ENCODE measurements around the gene TBC1D22B.
"Not testable (repeated sequence)": the region's sequence is repeated elsewhere in the genome, so short reads cannot be mapped to it uniquely, and the experiment has no call there.

TBC1D22B gene

GRCh38 chr6:37283671-37284151 is 26.1 kb downstream of the TBC1D22B start:
- Histone ChIP-seq H3K36me3 (ENCODE audit: control insufficient read depth in 2 of 2, insufficient read depth in 2 of 2, low read length in 2 of 2) (peaks cover 44 to 49% of the 10 kb centered on the region in 2 donors), H3K27ac (ENCODE audit: low read depth in 2 of 2, low read length in 2 of 2) (no peak overlapping the region), H3K4me3 (ENCODE audit: low read length in 2 of 2) (no peak overlapping the region), H3K9ac (ENCODE audit: low read depth in 1 of 2, low read length in 2 of 2) (no peak overlapping the region), H3K27me3 (ENCODE audit: control insufficient read depth in 2 of 2, insufficient read depth in 2 of 2, low read length in 2 of 2) (no peaks in the 10 kb centered on the region), H3K9me3 (ENCODE audit: control insufficient read depth in 2 of 2, low read length in 2 of 2) (no peaks in the 10 kb centered on the region), H3K4me1 (ENCODE audit: control insufficient read depth in 2 of 2, insufficient read depth in 2 of 2, low read length in 2 of 2) (peaks cover 0 to 2% of the 10 kb centered on the region in 2 donors)

- peaks cover 44 to 46% of the 10 kb centered on the region in 2 donors for H3K36me3 ChIP-seq (ENCODE audit: control insufficient read depth in 2 of 2, insufficient read depth in 2 of 2, low read length in 2 of 2)
- H3K27ac ChIP-seq (ENCODE audit: low read depth in 2 of 2, low read length in 2 of 2), result no peak overlapping the region
Measured at GRCh38 chr6:37284781-37285180, 27.2 kb downstream of the TBC1D22B start.

GRCh38 chr6:37285861-37286311 is 28.3 kb downstream of the TBC1D22B start:
- no peaks in the 10 kb centered on the region for H3K27me3 ChIP-seq (ENCODE audit: control insufficient read depth in 2 of 2, insufficient read depth in 2 of 2, low read length in 2 of 2)
- no peaks in the 10 kb centered on the region for H3K9me3 ChIP-seq (ENCODE audit: control insufficient read depth in 2 of 2, low read length in 2 of 2)
- H3K9ac ChIP-seq (ENCODE audit: low read depth in 1 of 2, low read length in 2 of 2), result no peak overlapping the region
- no peak overlapping the region for H3K4me3 ChIP-seq (ENCODE audit: low read length in 2 of 2)
- peaks cover 44 to 46% of the 10 kb centered on the region in 2 donors for H3K36me3 ChIP-seq (ENCODE audit: control insufficient read depth in 2 of 2, insufficient read depth in 2 of 2, low read length in 2 of 2)
- peaks cover 0 to 2% of the 10 kb centered on the region in 2 donors for H3K4me1 ChIP-seq (ENCODE audit: control insufficient read depth in 2 of 2, insufficient read depth in 2 of 2, low read length in 2 of 2)
- no peak overlapping the region for H3K27ac ChIP-seq (ENCODE audit: low read depth in 2 of 2, low read length in 2 of 2)

More at GRCh38 chr6:37284781-37285180, 27.2 kb downstream of the TBC1D22B start:
- no peaks in the 10 kb centered on the region for H3K9me3 ChIP-seq (ENCODE audit: control insufficient read depth in 2 of 2, low read length in 2 of 2)
- peaks cover 0 to 2% of the 10 kb centered on the region in 2 donors for H3K4me1 ChIP-seq (ENCODE audit: control insufficient read depth in 2 of 2, insufficient read depth in 2 of 2, low read length in 2 of 2)
- H3K4me3 ChIP-seq (ENCODE audit: low read length in 2 of 2), result no peak overlapping the region
- H3K27me3 ChIP-seq (ENCODE audit: control insufficient read depth in 2 of 2, insufficient read depth in 2 of 2, low read length in 2 of 2), result no peaks in the 10 kb centered on the region
- H3K9ac ChIP-seq (ENCODE audit: low read depth in 1 of 2, low read length in 2 of 2), result no peak overlapping the region

- H3K27ac ChIP-seq (ENCODE audit: low read depth in 2 of 2, low read length in 2 of 2), result no peak overlapping the region
- H3K4me3 ChIP-seq (ENCODE audit: low read length in 2 of 2), result no peak overlapping the region
- H3K9me3 ChIP-seq (ENCODE audit: control insufficient read depth in 2 of 2, low read length in 2 of 2), result no peaks in the 10 kb centered on the region
- peaks cover 47 to 51% of the 10 kb centered on the region in 2 donors for H3K36me3 ChIP-seq (ENCODE audit: control insufficient read depth in 2 of 2, insufficient read depth in 2 of 2, low read length in 2 of 2)
- no peaks in the 10 kb centered on the region for H3K27me3 ChIP-seq (ENCODE audit: control insufficient read depth in 2 of 2, insufficient read depth in 2 of 2, low read length in 2 of 2)
- no peak overlapping the region for H3K9ac ChIP-seq (ENCODE audit: low read depth in 1 of 2, low read length in 2 of 2)
- H3K4me1 ChIP-seq (ENCODE audit: control insufficient read depth in 2 of 2, insufficient read depth in 2 of 2, low read length in 2 of 2), result peaks cover 0 to 2% of the 10 kb centered on the region in 2 donors
Measured at GRCh38 chr6:37287519-37288157, 30.1 kb downstream of the TBC1D22B start.

- Histone ChIP-seq H3K27ac (ENCODE audit: low read depth in 2 of 2, low read length in 2 of 2) (no peak overlapping the region), H3K9me3 (ENCODE audit: control insufficient read depth in 2 of 2, low read length in 2 of 2) (no peaks in the 10 kb centered on the region), H3K4me3 (ENCODE audit: low read length in 2 of 2) (no peak overlapping the region), H3K4me1 (ENCODE audit: control insufficient read depth in 2 of 2, insufficient read depth in 2 of 2, low read length in 2 of 2) (no peaks in the 10 kb centered on the region), H3K27me3 (ENCODE audit: control insufficient read depth in 2 of 2, insufficient read depth in 2 of 2, low read length in 2 of 2) (no peaks in the 10 kb centered on the region), H3K36me3 (ENCODE audit: control insufficient read depth in 2 of 2, insufficient read depth in 2 of 2, low read length in 2 of 2) (peaks cover 42 to 46% of the 10 kb centered on the region in 2 donors), H3K9ac (ENCODE audit: low read depth in 1 of 2, low read length in 2 of 2) (no peak overlapping the region)
Measured at GRCh38 chr6:37288247-37288646, 30.7 kb downstream of the TBC1D22B start.

- Histone ChIP-seq H3K4me1 (ENCODE audit: control insufficient read depth in 2 of 2, insufficient read depth in 2 of 2, low read length in 2 of 2) (no peaks in the 10 kb centered on the region), H3K9me3 (ENCODE audit: control insufficient read depth in 2 of 2, low read length in 2 of 2) (no peaks in the 10 kb centered on the region), H3K4me3 (ENCODE audit: low read length in 2 of 2) (no peak overlapping the region), H3K27me3 (ENCODE audit: control insufficient read depth in 2 of 2, insufficient read depth in 2 of 2, low read length in 2 of 2) (no peaks in the 10 kb centered on the region), H3K9ac (ENCODE audit: low read depth in 1 of 2, low read length in 2 of 2) (no peak overlapping the region), H3K27ac (ENCODE audit: low read depth in 2 of 2, low read length in 2 of 2) (no peak overlapping the region), H3K36me3 (ENCODE audit: control insufficient read depth in 2 of 2, insufficient read depth in 2 of 2, low read length in 2 of 2) (peaks cover 38 to 40% of the 10 kb centered on the region in 2 donors)
Measured at GRCh38 chr6:37289931-37290330, 32.4 kb downstream of the TBC1D22B start.

- H3K36me3 ChIP-seq (ENCODE audit: control insufficient read depth in 2 of 2, insufficient read depth in 2 of 2, low read length in 2 of 2), result peaks cover 31 to 43% of the 10 kb centered on the region in 2 donors
- H3K4me3 ChIP-seq (ENCODE audit: low read length in 2 of 2), result no peak overlapping the region
Measured at GRCh38 chr6:37293426-37293825, 35.9 kb downstream of the TBC1D22B start.

GRCh38 chr6:37297637-37298036 is 40.1 kb downstream of the TBC1D22B start:
- H3K27me3 ChIP-seq (ENCODE audit: control insufficient read depth in 2 of 2, insufficient read depth in 2 of 2, low read length in 2 of 2); H3K4me3 ChIP-seq (ENCODE audit: low read length in 2 of 2); H3K4me1 ChIP-seq (ENCODE audit: control insufficient read depth in 2 of 2, insufficient read depth in 2 of 2, low read length in 2 of 2); H3K9me3 ChIP-seq (ENCODE audit: control insufficient read depth in 2 of 2, low read length in 2 of 2); H3K9ac ChIP-seq (ENCODE audit: low read depth in 1 of 2, low read length in 2 of 2); H3K27ac ChIP-seq (ENCODE audit: low read depth in 2 of 2, low read length in 2 of 2): not testable (repeated sequence)
- H3K36me3 ChIP-seq (ENCODE audit: control insufficient read depth in 2 of 2, insufficient read depth in 2 of 2, low read length in 2 of 2), result peaks cover 24 to 32% of the 10 kb centered on the region in 2 donors

More at GRCh38 chr6:37293426-37293825, 35.9 kb downstream of the TBC1D22B start:
- Histone ChIP-seq H3K9ac (ENCODE audit: low read depth in 1 of 2, low read length in 2 of 2) (no peak overlapping the region), H3K27me3 (ENCODE audit: control insufficient read depth in 2 of 2, insufficient read depth in 2 of 2, low read length in 2 of 2) (no peaks in the 10 kb centered on the region), H3K9me3 (ENCODE audit: control insufficient read depth in 2 of 2, low read length in 2 of 2) (no peaks in the 10 kb centered on the region), H3K27ac (ENCODE audit: low read depth in 2 of 2, low read length in 2 of 2) (no peak overlapping the region), H3K4me1 (ENCODE audit: control insufficient read depth in 2 of 2, insufficient read depth in 2 of 2, low read length in 2 of 2) (no peaks in the 10 kb centered on the region)

- H3K36me3 ChIP-seq (ENCODE audit: control insufficient read depth in 2 of 2, insufficient read depth in 2 of 2, low read length in 2 of 2), result peaks cover 21 to 35% of the 10 kb centered on the region in 2 donors
- H3K27ac ChIP-seq (ENCODE audit: low read depth in 2 of 2, low read length in 2 of 2), result no peak overlapping the region
- H3K27me3 ChIP-seq (ENCODE audit: control insufficient read depth in 2 of 2, insufficient read depth in 2 of 2, low read length in 2 of 2), result no peaks in the 10 kb centered on the region
- no peak overlapping the region for H3K9ac ChIP-seq (ENCODE audit: low read depth in 1 of 2, low read length in 2 of 2)
- no peaks in the 10 kb centered on the region for H3K9me3 ChIP-seq (ENCODE audit: control insufficient read depth in 2 of 2, low read length in 2 of 2)
- H3K4me3 ChIP-seq (ENCODE audit: low read length in 2 of 2), result no peak overlapping the region
- no peaks in the 10 kb centered on the region for H3K4me1 ChIP-seq (ENCODE audit: control insufficient read depth in 2 of 2, insufficient read depth in 2 of 2, low read length in 2 of 2)
Measured at GRCh38 chr6:37298958-37299357, 41.4 kb downstream of the TBC1D22B start.

- peaks cover 22 to 34% of the 10 kb centered on the region in 2 donors for H3K36me3 ChIP-seq (ENCODE audit: control insufficient read depth in 2 of 2, insufficient read depth in 2 of 2, low read length in 2 of 2)
Measured at GRCh38 chr6:37299990-37300389, 42.4 kb downstream of the TBC1D22B start.

More at GRCh38 chr6:37299990-37300389, 42.4 kb downstream of the TBC1D22B start:
- no peaks in the 10 kb centered on the region for H3K9me3 ChIP-seq (ENCODE audit: control insufficient read depth in 2 of 2, low read length in 2 of 2)
- H3K9ac ChIP-seq (ENCODE audit: low read depth in 1 of 2, low read length in 2 of 2), result no peak overlapping the region
- no peak overlapping the region for H3K4me3 ChIP-seq (ENCODE audit: low read length in 2 of 2)
- no peaks in the 10 kb centered on the region for H3K4me1 ChIP-seq (ENCODE audit: control insufficient read depth in 2 of 2, insufficient read depth in 2 of 2, low read length in 2 of 2)
- no peak overlapping the region for H3K27ac ChIP-seq (ENCODE audit: low read depth in 2 of 2, low read length in 2 of 2)
- H3K27me3 ChIP-seq (ENCODE audit: control insufficient read depth in 2 of 2, insufficient read depth in 2 of 2, low read length in 2 of 2), result no peaks in the 10 kb centered on the region

Measured in mucosa of rectum (tissue), 2 donors.